ENCODE data around the gene PLPPR5. TPM values are rescaled to one million over a fixed set of nuclear protein-coding genes. Genes with fewer than 3 reads are reported as not detected.

PLPPR5 gene
- total RNA-seq, 3 donors from 2014 or later (not counting 1 experiment from before 2014, with no cell fraction given): not detected

- no peak for ATAC-seq
- Histone ChIP-seq H3K36me3 (ENCODE audit: control insufficient read depth, insufficient read depth, low read length) (no peaks in the 10 kb centered on the region), H3K9me3 (ENCODE audit: control insufficient read depth, insufficient read depth, low read length) (no peaks in the 10 kb centered on the region), H3K27ac (ENCODE audit: low read length) (no peak overlapping the region), H3K4me3 (ENCODE audit: low read length) (no peak overlapping the region), H3K27me3 (ENCODE audit: control insufficient read depth, insufficient read depth, low read length) (no peaks in the 10 kb centered on the region), H3K4me1 (ENCODE audit: control insufficient read depth, insufficient read depth, low read length) (no peaks in the 10 kb centered on the region)
- Mint-ChIP-seq H3K4me1 (no peaks in the 10 kb centered on the region), H3K27me3 (ENCODE audit: low read depth in 2 of 2) (no peaks in the 10 kb centered on the region), H3K4me3 (no peak overlapping the region), H3K27ac (no peak overlapping the region), H3K9me3 (peaks cover 2 to 4% of the 10 kb centered on the region in 2 donors), H3K36me3 (no peaks in the 10 kb centered on the region)
- 68% methylated on average over 3 of the region's 3 CpGs for WGBS (ENCODE audit: insufficient coverage)
- no peak for TF ChIP-seq CTCF (IDR thresholded peaks at IDR 0.05)
- intact Hi-C loops (cut with micrococcal nuclease): no loop called here
- DNase-seq: no peak
Measured at GRCh38 chr1:99018313-99018712, 13.7 kb upstream of the PLPPR5 start.

- H3K27ac ChIP-seq (ENCODE audit: low read length): no peak overlapping the region
- Mint-ChIP-seq H3K9me3 (peaks cover 2 to 4% of the 10 kb centered on the region in 2 donors), H3K27ac (no peak overlapping the region), H3K36me3 (no peaks in the 10 kb centered on the region), H3K27me3 (ENCODE audit: low read depth in 2 of 2) (no peaks in the 10 kb centered on the region), H3K4me3 (no peak overlapping the region), H3K4me1 (no peaks in the 10 kb centered on the region)
- WGBS (ENCODE audit: insufficient coverage): 67% methylated on average over 1 of the region's 2 CpGs
- no peaks in the 10 kb centered on the region for H3K9me3 ChIP-seq (ENCODE audit: control insufficient read depth, insufficient read depth, low read length)
- no peak overlapping the region for H3K4me3 ChIP-seq (ENCODE audit: low read length)
- no peaks in the 10 kb centered on the region for H3K4me1 ChIP-seq (ENCODE audit: control insufficient read depth, insufficient read depth, low read length)
- H3K27me3 ChIP-seq (ENCODE audit: control insufficient read depth, insufficient read depth, low read length): no peaks in the 10 kb centered on the region
- TF ChIP-seq CTCF (IDR thresholded peaks at IDR 0.05): no peak
- intact Hi-C loops (cut with micrococcal nuclease): no loop called here
- DNase-seq (no peak), ATAC-seq (no peak)
- no peaks in the 10 kb centered on the region for H3K36me3 ChIP-seq (ENCODE audit: control insufficient read depth, insufficient read depth, low read length)
Measured at GRCh38 chr1:99017655-99018054, 13.0 kb upstream of the PLPPR5 start.

GRCh38 chr1:99010679-99011078, 6.0 kb upstream of the PLPPR5 start:
- no peaks in the 10 kb centered on the region for H3K9me3 ChIP-seq (ENCODE audit: control insufficient read depth, insufficient read depth, low read length)
- Mint-ChIP-seq H3K4me3 (no peak overlapping the region), H3K27ac (no peak overlapping the region), H3K27me3 (ENCODE audit: low read depth in 2 of 2) (peaks cover 2 to 28% of the 10 kb centered on the region in 2 donors), H3K36me3 (no peaks in the 10 kb centered on the region), H3K4me1 (no peaks in the 10 kb centered on the region), H3K9me3 (peaks cover 0 to 2% of the 10 kb centered on the region in 2 donors)
- intact Hi-C loops (cut with micrococcal nuclease): no loop called here
- no peak overlapping the region for H3K4me3 ChIP-seq (ENCODE audit: low read length)
- peaks cover 1% of the 10 kb centered on the region for H3K27me3 ChIP-seq (ENCODE audit: control insufficient read depth, insufficient read depth, low read length)
- H3K4me1 ChIP-seq (ENCODE audit: control insufficient read depth, insufficient read depth, low read length): no peaks in the 10 kb centered on the region
- WGBS (ENCODE audit: insufficient coverage): 89% methylated on average over 2 of the region's 2 CpGs
- TF ChIP-seq CTCF (IDR thresholded peaks at IDR 0.05): no peak
- H3K36me3 ChIP-seq (ENCODE audit: control insufficient read depth, insufficient read depth, low read length): no peaks in the 10 kb centered on the region
- no peak for DNase-seq
- H3K27ac ChIP-seq (ENCODE audit: low read length): no peak overlapping the region
- no peak for ATAC-seq

GRCh38 chr1:99007366-99007765, 2.7 kb upstream of the PLPPR5 start:
- H3K27ac Mint-ChIP-seq: no peak overlapping the region
- Histone ChIP-seq H3K4me3 (ENCODE audit: low read length) (no peak overlapping the region), H3K36me3 (ENCODE audit: control insufficient read depth, insufficient read depth, low read length) (no peaks in the 10 kb centered on the region), H3K27ac (ENCODE audit: low read length) (no peak overlapping the region), H3K27me3 (ENCODE audit: control insufficient read depth, insufficient read depth, low read length) (peaks cover 18% of the 10 kb centered on the region), H3K4me1 (ENCODE audit: control insufficient read depth, insufficient read depth, low read length) (peaks cover 12% of the 10 kb centered on the region), H3K9me3 (ENCODE audit: control insufficient read depth, insufficient read depth, low read length) (no peaks in the 10 kb centered on the region)
- DNase-seq (no peak), ATAC-seq (no peak)
- H3K9me3 Mint-ChIP-seq: no peaks in the 10 kb centered on the region
- no peak for TF ChIP-seq CTCF (IDR thresholded peaks at IDR 0.05)
- 77% methylated on average over 2 of the region's 3 CpGs for WGBS (ENCODE audit: insufficient coverage)
- intact Hi-C loops (cut with micrococcal nuclease): no loop called here
- H3K27me3 Mint-ChIP-seq (ENCODE audit: low read depth in 2 of 2): peaks cover 12 to 49% of the 10 kb centered on the region in 2 donors
- H3K4me1 Mint-ChIP-seq: no peaks in the 10 kb centered on the region
- no peaks in the 10 kb centered on the region for H3K36me3 Mint-ChIP-seq
- no peak overlapping the region for H3K4me3 Mint-ChIP-seq

All from natural killer cell (primary cell).